Measurements from ENCODE around the gene TASP1. TPM values are rescaled to one million over a fixed set of nuclear protein-coding genes. Genes with fewer than 3 reads are reported as not detected.

TASP1 gene
- total RNA-seq, 2 experiments from 2014 or later, result 10.7 to 11.3 TPM

DNA sequence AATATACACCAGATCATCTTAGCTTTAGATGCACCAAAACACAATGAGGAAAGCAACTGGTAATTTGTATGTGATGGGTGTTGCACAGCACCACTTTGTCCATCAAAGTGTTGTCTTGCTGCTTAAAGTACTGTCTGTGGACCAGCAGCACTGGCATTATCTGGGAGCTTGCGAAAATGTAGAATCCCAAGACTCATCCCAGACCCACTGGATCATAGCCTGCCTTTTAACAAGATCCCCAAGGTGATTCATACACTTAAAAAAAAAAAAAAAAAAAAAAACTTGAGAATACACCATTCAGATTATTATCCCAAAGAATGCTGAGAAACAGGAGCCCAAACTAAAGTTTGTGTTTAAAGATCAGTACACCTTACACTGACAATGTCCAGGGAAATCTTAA lies 123.4 kb downstream of the TASP1 start:
- POLR2A ChIA-PET, result no interaction called here
- DNase-seq (no peak), ATAC-seq (ENCODE audit: poor library complexity) (no peak)
- Mint-ChIP-seq H3K4me3 (no peak overlapping the region), H3K36me3 (ENCODE audit: low read depth) (peaks cover 98% of the 10 kb centered on the region), H3K4me1 (ENCODE audit: low read depth) (peaks cover 16% of the 10 kb centered on the region), H3K27ac (no peak overlapping the region), H3K27me3 (no peaks in the 10 kb centered on the region), H3K9me3 (peaks cover 2% of the 10 kb centered on the region)
- Histone ChIP-seq H3K36me3 (ENCODE audit: insufficient read depth, low read length) (peaks cover 9% of the 10 kb centered on the region), H3K9me3 (ENCODE audit: control insufficient read depth in 1 of 2, insufficient read depth in 1 of 2, low read length in 2 of 2) (no peaks in the 10 kb centered on the region), H3K4me3 (ENCODE audit: low read length) (no peak overlapping the region), H3K4me1 (ENCODE audit: insufficient read depth, low read length) (no peaks in the 10 kb centered on the region), H3K27ac (ENCODE audit: low read depth in 1 of 2, low read length in 2 of 2) (no peak overlapping the region), H3K27me3 (ENCODE audit: control insufficient read depth in 1 of 2, insufficient read depth in 2 of 2, low read length in 2 of 2) (no peaks in the 10 kb centered on the region)
- intact Hi-C loops (cut with DNase I, micrococcal nuclease), result no loop called here
- CTCF ChIA-PET, result no interaction called here
- no peak for TF ChIP-seq CTCF (IDR thresholded peaks at IDR 0.05)

GRCh38 chr20:13510837-13511488 lies 127.8 kb downstream of the TASP1 start:
- H3K4me3 Mint-ChIP-seq, result no peak overlapping the region
- ATAC-seq (ENCODE audit: poor library complexity) (no peak), DNase-seq (no peak)
- intact Hi-C loops (cut with DNase I, micrococcal nuclease), result no loop called here
- H3K27me3 Mint-ChIP-seq, result no peaks in the 10 kb centered on the region
- H3K4me1 Mint-ChIP-seq (ENCODE audit: low read depth), result peaks cover 7% of the 10 kb centered on the region
- Histone ChIP-seq H3K27me3 (ENCODE audit: control insufficient read depth in 1 of 2, insufficient read depth in 2 of 2, low read length in 2 of 2) (no peaks in the 10 kb centered on the region), H3K9me3 (ENCODE audit: control insufficient read depth in 1 of 2, insufficient read depth in 1 of 2, low read length in 2 of 2) (no peaks in the 10 kb centered on the region), H3K27ac (ENCODE audit: low read depth in 1 of 2, low read length in 2 of 2) (no peak overlapping the region), H3K4me3 (ENCODE audit: low read length) (no peak overlapping the region), H3K4me1 (ENCODE audit: insufficient read depth, low read length) (no peaks in the 10 kb centered on the region), H3K36me3 (ENCODE audit: insufficient read depth, low read length) (peaks cover 9% of the 10 kb centered on the region)
- CTCF ChIA-PET, result interaction anchor here (0.8 kb wide), 1 partner anchor 20 kb away, joined by 3 read pairs; no protein-coding TSS in a partner anchor
- no peak for TF ChIP-seq CTCF (IDR thresholded peaks at IDR 0.05)
- H3K27ac Mint-ChIP-seq, result no peak overlapping the region
- peaks cover 95% of the 10 kb centered on the region for H3K36me3 Mint-ChIP-seq (ENCODE audit: low read depth)
- peaks cover 14% of the 10 kb centered on the region for H3K9me3 Mint-ChIP-seq
- POLR2A ChIA-PET, result no interaction called here

GRCh38 chr20:13507646-13508045 lies 131.1 kb downstream of the TASP1 start:
- TF ChIP-seq CTCF (IDR thresholded peaks at IDR 0.05), result no peak
- ChIA-PET POLR2A (no interaction called here), CTCF (no interaction called here)
- H3K36me3 Mint-ChIP-seq (ENCODE audit: low read depth), result peaks cover 95% of the 10 kb centered on the region
- no peak overlapping the region for H3K27ac Mint-ChIP-seq
- no peaks in the 10 kb centered on the region for H3K36me3 ChIP-seq (ENCODE audit: insufficient read depth, low read length)
- no peak overlapping the region for H3K4me3 Mint-ChIP-seq
- ATAC-seq (ENCODE audit: poor library complexity), result no peak
- H3K4me3 ChIP-seq (ENCODE audit: low read length), result no peak overlapping the region
- peaks cover 22% of the 10 kb centered on the region for H3K9me3 Mint-ChIP-seq
- no peaks in the 10 kb centered on the region for H3K27me3 ChIP-seq (ENCODE audit: control insufficient read depth in 1 of 2, insufficient read depth in 2 of 2, low read length in 2 of 2)
- no peak for DNase-seq
- H3K27ac ChIP-seq (ENCODE audit: low read depth in 1 of 2, low read length in 2 of 2), result no peak overlapping the region
- peaks cover 0 to 19% of the 10 kb centered on the region in 2 experiments for H3K9me3 ChIP-seq (ENCODE audit: control insufficient read depth in 1 of 2, insufficient read depth in 1 of 2, low read length in 2 of 2)
- no peaks in the 10 kb centered on the region for H3K4me1 ChIP-seq (ENCODE audit: insufficient read depth, low read length)
- peaks cover 7% of the 10 kb centered on the region for H3K4me1 Mint-ChIP-seq (ENCODE audit: low read depth)
- H3K27me3 Mint-ChIP-seq, result no peaks in the 10 kb centered on the region
- intact Hi-C loops (cut with DNase I, micrococcal nuclease), result no loop called here
